ENCODE data around the gene KIAA0319L.

DNA sequence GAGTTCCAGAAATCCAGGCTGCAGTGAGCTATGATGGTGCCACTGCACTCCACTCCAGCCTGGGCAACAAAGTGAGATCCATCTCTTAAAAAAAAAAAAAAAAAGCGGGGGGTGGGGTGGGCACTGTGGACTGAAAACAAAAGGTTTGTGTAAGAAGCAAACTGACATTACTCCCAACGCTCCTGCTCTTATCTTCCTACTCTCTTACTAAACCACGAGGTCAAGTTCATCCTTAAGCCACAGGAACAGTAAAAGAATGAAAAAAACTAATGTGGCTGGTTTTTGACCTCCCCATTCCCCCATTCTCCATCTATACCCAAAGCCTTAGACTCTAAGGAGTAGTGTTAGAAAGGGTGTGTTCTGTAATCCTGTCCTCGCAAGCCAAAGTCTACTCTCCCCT, 46.7 kb upstream of the KIAA0319L start:
- TF ChIP-seq, protein P1, sequence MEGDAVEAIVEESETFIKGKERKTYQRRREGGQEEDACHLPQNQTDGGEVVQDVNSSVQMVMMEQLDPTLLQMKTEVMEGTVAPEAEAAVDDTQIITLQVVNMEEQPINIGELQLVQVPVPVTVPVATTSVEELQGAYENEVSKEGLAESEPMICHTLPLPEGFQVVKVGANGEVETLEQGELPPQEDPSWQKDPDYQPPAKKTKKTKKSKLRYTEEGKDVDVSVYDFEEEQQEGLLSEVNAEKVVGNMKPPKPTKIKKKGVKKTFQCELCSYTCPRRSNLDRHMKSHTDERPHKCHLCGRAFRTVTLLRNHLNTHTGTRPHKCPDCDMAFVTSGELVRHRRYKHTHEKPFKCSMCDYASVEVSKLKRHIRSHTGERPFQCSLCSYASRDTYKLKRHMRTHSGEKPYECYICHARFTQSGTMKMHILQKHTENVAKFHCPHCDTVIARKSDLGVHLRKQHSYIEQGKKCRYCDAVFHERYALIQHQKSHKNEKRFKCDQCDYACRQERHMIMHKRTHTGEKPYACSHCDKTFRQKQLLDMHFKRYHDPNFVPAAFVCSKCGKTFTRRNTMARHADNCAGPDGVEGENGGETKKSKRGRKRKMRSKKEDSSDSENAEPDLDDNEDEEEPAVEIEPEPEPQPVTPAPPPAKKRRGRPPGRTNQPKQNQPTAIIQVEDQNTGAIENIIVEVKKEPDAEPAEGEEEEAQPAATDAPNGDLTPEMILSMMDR (conservative IDR thresholded peaks at IDR 0.05): no peak
- no peak for TF ChIP-seq ZFX (IDR thresholded peaks at IDR 0.05)
